Loucy (cell line): ENCODE results near the gene CDK8.

ENCODE experiments used
- EZH2phosphoT487 ChIP-seq: fragments of 200-600 bp; IDR thresholded peaks from 2 replicates; pipeline ENCODE4 v1.6.1; 2018; ENCODE audit warnings: antibody characterized with exemption, mild to moderate bottlenecking, moderate library complexity, borderline replicate concordance
- TF ChIP-seq, protein P1 (sequence below): fragments of 200-600 bp; sonication (generic); conservative IDR thresholded peaks from 2 replicates; pipeline ENCODE4 v1.5.1; 2014; ENCODE audit warnings: mild to moderate bottlenecking, antibody characterized with exemption, low read length

DNA sequence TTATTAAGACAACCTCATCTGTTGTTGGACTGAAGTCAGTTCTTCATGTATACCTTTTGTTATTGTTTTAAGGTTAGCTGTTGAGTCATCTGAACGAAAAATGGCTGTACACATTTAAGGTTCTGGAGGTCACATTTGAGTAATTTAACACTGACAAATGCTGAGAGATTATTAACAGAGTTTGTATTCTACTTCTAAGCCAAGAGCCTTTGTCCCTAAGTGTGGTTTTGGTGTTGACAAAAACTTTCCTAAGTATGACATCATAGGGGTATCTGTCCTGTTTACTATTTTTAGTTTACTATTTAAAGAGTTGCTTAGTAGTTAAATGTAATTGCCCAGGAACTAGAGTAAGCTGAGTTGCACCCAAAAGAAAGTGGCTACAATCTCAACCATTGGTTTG, 71.9 kb downstream of the CDK8 start:
- TF ChIP-seq EZH2phosphoT487: no peak
- TF ChIP-seq, protein P1, sequence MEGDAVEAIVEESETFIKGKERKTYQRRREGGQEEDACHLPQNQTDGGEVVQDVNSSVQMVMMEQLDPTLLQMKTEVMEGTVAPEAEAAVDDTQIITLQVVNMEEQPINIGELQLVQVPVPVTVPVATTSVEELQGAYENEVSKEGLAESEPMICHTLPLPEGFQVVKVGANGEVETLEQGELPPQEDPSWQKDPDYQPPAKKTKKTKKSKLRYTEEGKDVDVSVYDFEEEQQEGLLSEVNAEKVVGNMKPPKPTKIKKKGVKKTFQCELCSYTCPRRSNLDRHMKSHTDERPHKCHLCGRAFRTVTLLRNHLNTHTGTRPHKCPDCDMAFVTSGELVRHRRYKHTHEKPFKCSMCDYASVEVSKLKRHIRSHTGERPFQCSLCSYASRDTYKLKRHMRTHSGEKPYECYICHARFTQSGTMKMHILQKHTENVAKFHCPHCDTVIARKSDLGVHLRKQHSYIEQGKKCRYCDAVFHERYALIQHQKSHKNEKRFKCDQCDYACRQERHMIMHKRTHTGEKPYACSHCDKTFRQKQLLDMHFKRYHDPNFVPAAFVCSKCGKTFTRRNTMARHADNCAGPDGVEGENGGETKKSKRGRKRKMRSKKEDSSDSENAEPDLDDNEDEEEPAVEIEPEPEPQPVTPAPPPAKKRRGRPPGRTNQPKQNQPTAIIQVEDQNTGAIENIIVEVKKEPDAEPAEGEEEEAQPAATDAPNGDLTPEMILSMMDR: no peak
